ENCODE measurements around the gene FAM219A.
A peak's percentile ranks its signal among the peaks of the same experiment; 100 is the strongest.
"Not testable (repeated sequence)": the region's sequence is repeated elsewhere in the genome, so short reads cannot be mapped to it uniquely, and the experiment has no call there.

FAM219A gene

GRCh38 chr9:34440017-34440416, 18.4 kb downstream of the FAM219A start:
- no peak for TF ChIP-seq CTCF (IDR thresholded peaks at IDR 0.05; ENCODE audit: low read depth, low read length, missing control alignments)
- H3K4me3 ChIP-seq (replicated peaks; ENCODE audit: low read depth, low read length): no peak overlapping the region
- no peak for DNase-seq (ENCODE audit: extremely low read depth, low read depth)

- not testable (repeated sequence) for DNase-seq (ENCODE audit: extremely low read depth, low read depth); H3K4me3 ChIP-seq (replicated peaks; ENCODE audit: low read depth, low read length)
Observed at GRCh38 chr9:34438465-34438864, 19.9 kb downstream of the FAM219A start.

- DNase-seq (ENCODE audit: extremely low read depth, low read depth); H3K4me3 ChIP-seq (replicated peaks; ENCODE audit: low read depth, low read length): not testable (repeated sequence)
Observed at GRCh38 chr9:34437926-34438307, 20.5 kb downstream of the FAM219A start.

- DNase-seq (ENCODE audit: extremely low read depth, low read depth): peak; percentile 59
- peak; percentile 78 for TF ChIP-seq CTCF (IDR thresholded peaks at IDR 0.05; ENCODE audit: low read depth, low read length, missing control alignments)
- H3K4me3 ChIP-seq (replicated peaks; ENCODE audit: low read depth, low read length): no peak overlapping the region
Observed at GRCh38 chr9:34437006-34437925, 21.1 kb downstream of the FAM219A start.

- DNase-seq (ENCODE audit: extremely low read depth, low read depth): no peak
- no peak overlapping the region for H3K4me3 ChIP-seq (replicated peaks; ENCODE audit: low read depth, low read length)
- no peak for TF ChIP-seq CTCF (IDR thresholded peaks at IDR 0.05; ENCODE audit: low read depth, low read length, missing control alignments)
Observed at GRCh38 chr9:34431667-34432066, 26.7 kb downstream of the FAM219A start.

GRCh38 chr9:34430843-34431437, 27.4 kb downstream of the FAM219A start:
- no peak overlapping the region for H3K4me3 ChIP-seq (replicated peaks; ENCODE audit: low read depth, low read length)
- DNase-seq (ENCODE audit: extremely low read depth, low read depth): no peak
- no peak for TF ChIP-seq CTCF (IDR thresholded peaks at IDR 0.05; ENCODE audit: low read depth, low read length, missing control alignments)

GRCh38 chr9:34428325-34428958, 29.9 kb downstream of the FAM219A start:
- no peak for DNase-seq (ENCODE audit: extremely low read depth, low read depth)
- no peak overlapping the region for H3K4me3 ChIP-seq (replicated peaks; ENCODE audit: low read depth, low read length)
- TF ChIP-seq CTCF (IDR thresholded peaks at IDR 0.05; ENCODE audit: low read depth, low read length, missing control alignments): no peak
